Activated effector memory CD4-positive, alpha-beta T cell treated with anti-CD3 and anti-CD28 coated beads, Interleukin-2, amount 50 U/mL, for 16 hours (primary cell): ENCODE results near the gene BOLA3.
A peak's percentile ranks its signal among the peaks of the same experiment; 100 is the strongest.
"Not testable (repeated sequence)": the region's sequence is repeated elsewhere in the genome, so short reads cannot be mapped to it uniquely, and the experiment has no call there.

ENCODE experiments used
- DNase-seq: peaks from one replicate; pipeline ENCODE4 v3.0.0-alpha.2; 2020

BOLA3 gene, protein sequence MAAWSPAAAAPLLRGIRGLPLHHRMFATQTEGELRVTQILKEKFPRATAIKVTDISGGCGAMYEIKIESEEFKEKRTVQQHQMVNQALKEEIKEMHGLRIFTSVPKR

DNA sequence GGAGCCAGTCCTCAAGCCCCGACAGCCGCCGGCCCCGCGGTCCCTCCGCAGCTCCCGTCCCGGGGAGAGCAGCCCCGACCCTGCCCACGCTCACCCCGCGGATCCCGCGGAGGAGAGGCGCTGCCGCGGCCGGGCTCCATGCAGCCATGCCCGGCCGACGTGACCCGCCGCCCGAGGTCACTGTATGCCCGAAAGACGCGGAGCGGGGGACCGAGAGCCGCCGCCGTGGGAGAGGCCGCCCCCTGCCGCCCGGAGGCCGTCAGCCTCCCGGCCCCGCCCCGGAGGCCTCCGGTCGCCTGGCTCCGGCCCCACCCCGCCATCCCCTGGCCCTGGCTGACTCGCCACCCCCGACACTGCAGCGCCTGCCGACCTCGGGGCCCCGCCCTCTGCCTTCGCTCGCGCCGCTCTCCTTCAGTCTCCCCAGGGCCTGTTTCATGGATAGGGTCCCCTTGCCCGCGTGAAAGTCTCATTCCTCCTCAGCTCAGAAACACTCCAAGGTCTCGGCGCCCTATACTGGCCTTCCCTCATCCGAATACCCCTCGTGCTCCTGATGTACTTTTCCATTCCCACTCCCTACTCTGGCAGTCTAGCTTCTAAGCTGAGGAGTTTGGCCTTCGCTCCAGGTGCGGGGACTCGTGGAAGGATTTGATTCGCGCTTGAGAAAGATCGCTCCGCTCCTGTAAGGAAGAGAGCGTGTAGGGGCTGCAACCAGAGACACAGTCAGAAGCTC, at the start of gene BOLA3:
TSS of gene BOLA3 (minus strand) at position 186 of the 730 bp plus-strand sequence. CDS start at position 148, 38 bp downstream.
- DNase-seq = peak; percentile 94

DNA sequence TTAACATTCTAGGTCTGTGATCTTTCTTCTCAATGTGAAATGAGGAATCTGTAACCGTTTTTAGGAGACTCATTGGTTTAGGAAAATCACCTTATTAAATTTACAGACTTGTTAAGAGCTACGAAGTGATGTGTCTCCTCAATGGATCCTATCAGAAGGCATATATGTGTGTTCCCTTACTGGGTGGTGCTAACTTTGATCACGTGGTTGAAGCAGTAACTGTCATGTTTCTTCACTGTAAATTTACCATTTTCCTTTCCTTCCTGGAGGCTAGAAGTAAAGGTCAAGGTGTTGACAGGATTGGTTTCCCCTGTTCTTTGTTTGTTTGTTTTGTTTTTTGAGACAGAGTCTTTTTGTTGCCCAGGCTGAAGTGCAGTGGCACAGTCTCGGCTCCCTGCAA, 49.3 kb upstream of the BOLA3 start:
- no peak for DNase-seq

DNA sequence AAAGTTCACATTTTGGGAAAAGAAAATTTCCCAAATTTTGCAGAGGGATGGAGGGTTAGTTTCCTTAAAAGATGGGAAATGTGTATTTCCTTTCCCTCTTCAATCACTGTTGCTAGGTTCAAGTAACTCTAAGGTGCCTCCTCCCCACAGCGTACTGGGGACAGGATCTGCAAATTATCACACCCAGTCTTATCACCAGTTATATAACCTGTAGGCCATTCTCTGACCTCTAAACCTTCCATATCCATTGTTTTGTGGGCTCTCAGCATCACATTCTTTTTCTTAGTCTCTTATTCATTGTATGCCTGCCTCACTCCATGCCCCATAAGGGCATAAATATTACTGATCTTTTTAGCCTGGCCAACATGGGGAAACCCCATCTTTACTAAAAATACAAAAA, 47.1 kb upstream of the BOLA3 start:
- DNase-seq = no peak

DNA sequence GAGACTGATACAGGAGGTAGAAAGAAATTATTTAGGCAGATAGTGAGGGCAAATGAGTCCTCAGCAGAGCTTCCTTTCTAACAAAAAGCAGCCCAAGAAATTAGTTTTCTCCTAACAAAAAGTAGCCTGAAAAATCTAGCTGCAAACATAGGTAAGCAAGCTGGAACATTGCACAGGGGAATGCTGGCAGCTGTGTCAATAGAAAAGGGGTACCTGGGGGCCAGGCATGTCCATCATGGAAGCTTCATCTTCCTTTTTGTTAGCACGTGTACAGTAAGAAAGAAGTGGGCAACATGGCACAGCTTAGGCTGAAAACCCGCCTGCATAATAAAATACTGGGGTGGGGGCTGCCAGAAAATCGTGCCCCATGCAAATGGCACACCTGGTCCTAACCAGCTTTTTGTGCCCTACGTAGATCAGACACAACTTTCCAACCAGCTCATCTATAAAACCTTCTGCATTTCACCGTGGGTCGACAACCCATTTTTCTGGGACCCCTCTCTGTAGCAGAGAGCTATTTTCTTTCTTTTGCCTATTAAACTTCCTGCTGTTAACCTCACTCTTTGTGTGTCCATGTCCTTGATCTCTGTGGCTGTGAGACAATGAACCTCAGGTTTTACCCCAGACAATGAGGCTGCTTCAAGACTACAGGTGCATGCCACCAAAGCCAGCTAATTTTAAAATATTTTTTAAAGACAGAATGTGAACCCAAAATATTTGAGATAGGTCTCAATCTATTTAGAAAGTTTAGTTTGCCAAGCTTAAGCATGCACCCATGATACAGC, 44.1 kb upstream of the BOLA3 start:
- DNase-seq = no peak

DNA sequence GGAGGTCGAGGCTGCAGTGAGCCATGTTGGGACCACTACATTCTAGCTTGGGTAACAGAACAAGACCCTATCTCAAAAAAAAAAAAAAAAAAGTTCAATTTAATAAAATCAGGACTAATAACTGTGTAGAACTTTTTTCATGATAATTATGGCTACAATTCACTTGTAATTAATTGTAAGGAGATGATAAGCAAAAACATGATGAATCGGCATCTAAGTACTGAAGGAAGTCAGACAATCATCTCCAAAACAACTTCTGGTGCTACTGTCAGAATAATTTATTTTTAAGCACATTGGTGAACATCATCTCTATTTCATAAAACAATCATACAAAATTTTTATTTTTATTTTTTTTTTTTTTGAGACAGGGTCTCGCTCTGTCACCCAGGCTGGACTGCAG, 41.0 kb upstream of the BOLA3 start:
- no peak for DNase-seq

DNA sequence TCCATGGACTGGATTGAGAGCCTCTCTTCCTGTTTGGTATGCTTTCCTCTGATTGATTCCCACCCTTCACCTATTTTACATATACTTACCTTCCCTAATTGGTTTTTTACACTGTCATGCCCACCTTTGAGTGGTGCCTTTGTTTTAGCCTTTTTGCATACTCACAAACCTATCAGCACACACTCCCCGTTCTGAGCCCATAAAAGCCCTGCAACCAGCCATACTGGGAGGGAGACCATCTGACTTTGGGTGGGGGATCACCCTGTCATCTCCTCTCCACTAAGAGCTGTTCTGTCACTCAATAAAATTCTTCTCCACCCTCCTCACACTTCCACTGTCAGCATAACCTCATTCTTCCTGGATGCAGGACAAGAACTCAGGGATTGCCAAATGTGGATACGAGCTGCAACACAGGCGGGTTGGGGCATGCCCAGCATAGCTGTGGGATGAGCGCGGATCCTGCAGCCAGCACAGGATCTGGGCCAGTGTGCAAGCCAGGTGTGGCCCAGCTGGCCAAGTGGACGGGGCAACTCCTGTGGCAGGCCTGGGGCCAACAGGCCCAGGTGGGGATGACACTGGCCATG, 40.4 kb upstream of the BOLA3 start:
- no peak for DNase-seq

DNA sequence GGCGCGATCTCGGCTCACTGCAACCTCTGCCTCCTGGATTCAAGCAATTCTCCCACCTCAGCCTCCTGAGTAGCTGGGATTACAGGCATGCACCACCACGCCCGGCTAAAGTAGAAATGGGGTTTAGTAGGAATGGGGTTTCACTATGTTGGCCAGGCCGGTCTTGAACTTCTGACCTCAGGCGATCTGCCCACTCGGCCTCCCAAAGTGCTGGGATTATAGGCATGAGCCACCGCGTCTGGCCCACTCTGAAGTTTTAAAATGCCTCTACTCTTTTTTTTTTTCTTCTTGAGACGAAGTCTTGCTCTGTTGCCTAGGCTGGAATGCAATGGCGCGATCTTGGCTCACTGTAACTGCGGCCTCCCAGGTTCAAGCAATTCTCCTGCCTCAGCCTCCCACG, 39.0 kb upstream of the BOLA3 start:
- DNase-seq = not testable (repeated sequence)

DNA sequence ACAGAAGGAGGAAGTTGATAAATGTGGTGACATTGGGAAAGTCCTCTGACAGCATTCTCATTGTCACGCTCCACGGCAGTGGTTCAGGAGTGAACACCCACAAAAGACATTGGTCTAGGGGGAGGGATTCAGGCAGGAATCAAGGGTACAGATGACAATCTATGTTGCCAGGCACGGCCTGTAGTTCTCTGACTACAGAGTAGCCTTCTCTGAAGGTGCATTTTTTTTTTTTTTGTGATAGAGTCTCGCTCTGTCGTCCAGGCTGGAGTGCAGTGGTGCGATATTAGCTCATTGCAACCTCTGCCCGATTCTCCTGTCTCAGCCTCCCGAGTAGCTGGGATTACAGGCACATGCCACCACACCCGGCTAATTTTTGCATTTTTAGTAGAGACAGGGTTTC, 38.3 kb upstream of the BOLA3 start:
- DNase-seq = peak; percentile 66

DNA sequence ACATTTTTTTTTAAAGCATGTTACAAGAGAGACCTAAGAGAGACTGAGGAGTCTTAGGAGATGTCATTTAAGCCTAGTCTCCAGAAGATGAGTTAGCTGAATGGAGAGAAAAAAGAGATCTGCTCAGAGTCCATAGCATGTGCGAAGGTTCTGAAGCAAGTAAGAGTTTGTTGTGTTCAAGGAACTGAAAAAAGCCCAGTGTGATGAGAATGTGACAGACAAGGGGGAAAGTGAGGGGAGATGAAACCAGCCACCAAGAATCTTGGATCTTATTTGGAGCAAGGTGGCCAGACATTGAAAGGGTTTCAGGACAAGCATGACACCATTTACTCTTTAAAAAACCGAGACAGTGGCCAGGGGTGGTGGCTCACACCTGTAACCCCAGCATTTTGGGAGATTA, 36.2 kb upstream of the BOLA3 start:
- DNase-seq = no peak

DNA sequence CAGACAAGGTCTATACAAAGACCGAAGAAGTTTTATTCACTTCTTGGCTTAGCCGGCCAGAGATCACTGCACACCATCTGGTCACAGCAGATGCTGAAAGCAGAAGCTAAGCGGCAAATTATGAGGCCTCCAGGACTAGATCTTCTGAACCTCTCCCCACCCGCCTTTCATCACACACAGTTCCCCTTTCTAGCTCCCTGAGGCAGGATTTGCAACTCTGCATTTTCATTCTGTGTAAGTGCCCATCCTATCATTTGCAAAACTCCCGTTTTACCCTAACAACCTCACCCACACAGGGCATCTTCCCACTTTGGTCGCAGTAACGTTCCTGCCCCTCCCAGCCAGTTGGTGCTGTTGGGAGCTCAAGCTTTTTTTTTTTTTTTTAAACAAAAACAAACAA, 34.0 kb upstream of the BOLA3 start:
- no peak for DNase-seq

DNA sequence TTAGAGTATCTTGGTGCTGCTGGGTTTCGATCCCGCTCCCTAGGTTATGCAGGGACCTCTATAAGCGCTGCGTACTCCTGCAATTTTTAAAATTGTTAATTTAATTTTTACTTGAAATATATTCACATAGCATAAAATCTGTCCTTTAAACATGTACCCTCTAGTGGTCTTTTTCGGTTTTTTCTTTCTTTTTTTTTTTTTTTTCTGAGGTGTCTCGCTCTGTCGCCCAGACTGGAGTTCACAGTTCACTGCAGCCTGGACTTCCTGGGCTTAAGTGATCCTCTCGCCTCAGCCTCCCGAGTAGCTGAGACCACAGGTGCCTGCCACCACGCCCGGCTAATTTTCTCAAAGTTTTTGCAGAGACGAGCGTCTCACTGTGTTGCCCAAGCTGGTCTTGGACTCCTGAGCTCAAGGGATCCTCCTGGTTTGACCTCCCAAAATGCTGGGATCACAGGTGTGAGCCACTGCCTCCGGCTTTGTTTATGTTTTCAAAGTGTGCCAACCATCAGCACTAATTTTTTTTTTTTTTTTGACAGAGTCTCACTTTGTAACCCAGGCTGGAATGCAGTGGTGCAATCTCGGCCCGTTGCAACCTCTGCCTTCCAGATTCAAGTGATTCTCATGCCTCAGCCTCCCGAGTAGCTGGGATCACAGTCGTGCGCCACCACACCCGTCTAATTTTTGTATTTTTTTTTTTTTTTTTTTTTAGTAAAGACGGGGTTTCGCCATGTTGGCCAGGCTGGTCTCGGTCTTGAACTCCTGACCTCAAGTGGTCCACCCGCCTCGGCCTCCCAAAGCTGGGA, 31.6 kb upstream of the BOLA3 start:
- no peak for DNase-seq

DNA sequence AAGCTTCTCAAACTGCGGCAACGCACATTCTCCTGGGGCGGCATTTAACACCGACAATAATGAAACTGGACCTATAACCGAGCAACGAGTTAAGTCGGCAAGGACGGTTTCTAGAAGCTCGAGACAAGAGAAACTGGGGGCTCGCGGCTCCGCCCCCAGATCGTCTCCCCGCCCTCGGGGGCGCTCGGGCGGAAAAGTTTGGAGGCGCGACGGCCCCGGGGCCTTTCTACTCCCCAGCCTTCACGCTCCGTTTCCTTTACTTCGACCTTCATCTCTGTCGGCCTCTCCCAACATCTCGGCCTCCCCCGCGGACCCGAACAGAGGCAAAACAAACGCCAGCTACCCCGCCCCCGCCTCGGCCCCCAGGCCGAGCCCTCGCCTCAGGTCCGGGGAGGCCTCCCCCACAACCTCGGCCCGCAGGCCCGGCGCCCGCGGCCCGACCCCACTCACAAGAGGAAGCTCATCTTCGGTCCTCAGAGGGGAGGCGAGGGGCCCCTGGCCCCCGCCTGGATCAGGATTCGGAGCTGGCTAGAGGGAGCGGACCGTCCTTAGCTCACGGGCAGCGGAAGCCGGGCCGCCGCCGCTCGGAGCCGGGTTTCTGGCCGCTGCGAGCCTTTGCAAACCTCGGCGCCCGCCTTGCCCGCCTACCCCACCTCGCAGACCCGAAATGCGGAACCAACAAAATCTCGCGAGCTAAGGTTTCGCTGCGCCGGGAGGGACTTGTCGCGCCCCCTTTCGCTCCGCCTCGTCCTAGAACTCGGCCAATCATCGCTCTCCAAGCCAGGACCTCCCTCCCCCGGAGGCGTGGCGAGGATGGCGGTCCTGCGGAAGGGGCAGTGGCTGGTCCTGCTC, 30.7 kb upstream of the BOLA3 start, which contains the start of gene MOB1A:
TSS of gene MOB1A (minus strand) at position 669 of the 852 bp plus-strand sequence. CDS start at position 464, 205 bp downstream.
- peak; percentile 99 for DNase-seq

DNA sequence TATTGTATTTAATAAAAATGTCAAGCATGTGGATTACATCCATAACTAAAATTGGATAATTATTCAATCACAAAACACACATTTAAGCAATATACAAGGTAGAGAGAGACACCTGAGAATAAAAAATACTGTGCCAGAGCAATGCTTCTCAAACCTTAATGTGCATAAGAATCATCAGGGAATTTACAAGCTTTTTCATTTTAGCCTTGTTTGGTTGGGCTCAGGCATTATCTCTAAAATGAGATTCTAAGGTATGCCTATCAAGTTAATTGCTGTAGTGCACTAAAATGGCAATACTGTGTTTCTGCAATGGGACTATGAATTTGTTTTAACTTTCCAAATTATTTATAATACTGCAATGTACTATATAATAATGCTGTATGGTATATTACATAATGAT, 30.0 kb upstream of the BOLA3 start:
- no peak for DNase-seq

DNA sequence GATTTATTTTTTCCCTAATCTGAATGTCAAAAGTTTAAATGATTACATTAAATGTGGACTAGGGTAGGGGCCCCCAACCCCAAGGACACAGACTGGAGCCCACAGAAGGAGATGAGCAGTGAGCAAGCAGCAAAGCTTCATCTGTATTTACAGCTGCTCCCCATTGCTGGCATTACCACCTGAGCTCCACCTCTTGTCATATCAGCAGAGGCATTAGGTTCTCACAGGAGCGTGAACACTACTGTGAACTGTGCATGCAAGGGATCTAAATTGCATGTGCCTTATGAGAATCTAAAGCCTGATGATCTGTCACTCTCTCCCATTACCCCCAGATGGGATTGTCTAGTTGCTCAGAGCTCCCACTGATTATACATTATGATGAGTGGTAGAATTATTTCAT, 27.2 kb upstream of the BOLA3 start:
- no peak for DNase-seq

DNA sequence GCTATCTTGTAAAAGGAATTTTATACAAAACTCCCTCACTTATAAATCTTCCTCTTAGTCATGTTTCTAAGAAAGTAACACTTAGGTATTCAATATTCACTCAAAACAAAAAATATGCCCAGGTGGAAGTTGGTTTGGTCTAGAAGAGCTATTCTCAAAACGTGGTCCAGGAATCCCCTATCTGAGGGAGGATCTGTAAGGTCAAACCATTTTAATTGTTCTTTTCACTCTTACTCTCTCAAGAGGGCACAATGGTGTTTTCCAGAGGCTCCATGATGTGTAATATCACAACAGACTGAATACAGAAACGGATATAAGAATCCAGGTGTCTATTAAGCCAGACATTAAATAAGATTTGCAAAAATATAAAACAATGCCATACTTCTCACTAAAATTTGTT, 21.0 kb upstream of the BOLA3 start:
- no peak for DNase-seq

DNA sequence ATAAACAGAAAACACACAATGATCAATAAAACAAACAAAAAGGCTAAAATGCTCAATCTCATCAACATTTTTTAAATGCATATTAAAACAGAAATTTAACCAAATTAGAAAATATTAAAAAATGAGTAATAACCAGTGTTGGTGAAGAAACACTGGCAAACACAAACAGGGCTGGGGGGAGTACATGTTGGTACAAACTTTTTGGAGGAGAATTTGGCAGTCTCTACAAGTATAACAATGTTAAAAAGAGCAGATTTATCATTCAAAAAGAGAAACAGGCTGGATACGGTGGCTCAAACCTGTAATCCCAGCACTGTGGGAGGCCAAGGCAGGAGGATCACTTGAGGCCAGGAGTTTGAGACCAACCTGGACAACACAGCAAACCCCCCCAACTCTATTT, 17.0 kb upstream of the BOLA3 start:
- DNase-seq = no peak

DNA sequence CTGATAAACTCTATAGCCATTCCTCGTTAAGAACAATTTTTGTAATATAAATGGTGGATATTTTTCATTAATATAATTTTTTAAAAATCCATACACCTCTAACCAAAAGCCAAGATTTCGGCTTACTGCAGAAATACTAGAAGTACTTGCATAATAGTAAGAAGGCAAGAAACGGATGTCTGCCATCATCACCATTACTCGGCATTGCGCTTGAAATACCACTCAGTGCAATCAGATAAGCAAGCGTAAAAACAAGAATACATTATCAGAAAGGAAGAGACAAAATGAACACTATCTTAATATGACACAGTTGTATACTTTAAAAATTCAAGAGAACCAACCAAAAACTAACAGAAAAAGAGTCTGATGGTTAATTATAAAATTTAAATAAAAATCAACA, 15.2 kb upstream of the BOLA3 start:
- no peak for DNase-seq

DNA sequence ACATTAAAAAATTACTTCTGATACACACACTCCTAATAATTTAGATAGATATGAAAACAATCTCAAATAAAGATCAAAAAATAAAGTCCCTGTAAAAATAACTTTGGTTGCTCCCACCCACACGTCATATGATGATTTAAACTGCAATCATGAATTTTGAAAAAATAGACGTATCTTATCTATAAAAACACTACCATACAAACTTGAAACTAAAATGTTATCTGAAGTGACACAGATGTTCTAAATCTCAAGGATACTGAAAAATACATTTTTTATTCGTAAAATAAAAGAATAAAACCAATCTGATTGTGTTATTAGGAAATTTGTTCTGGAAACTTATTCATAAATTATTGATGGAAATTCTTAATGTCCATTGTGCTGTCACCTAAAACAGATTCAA, 8.1 kb upstream of the BOLA3 start:
- DNase-seq = no peak

DNA sequence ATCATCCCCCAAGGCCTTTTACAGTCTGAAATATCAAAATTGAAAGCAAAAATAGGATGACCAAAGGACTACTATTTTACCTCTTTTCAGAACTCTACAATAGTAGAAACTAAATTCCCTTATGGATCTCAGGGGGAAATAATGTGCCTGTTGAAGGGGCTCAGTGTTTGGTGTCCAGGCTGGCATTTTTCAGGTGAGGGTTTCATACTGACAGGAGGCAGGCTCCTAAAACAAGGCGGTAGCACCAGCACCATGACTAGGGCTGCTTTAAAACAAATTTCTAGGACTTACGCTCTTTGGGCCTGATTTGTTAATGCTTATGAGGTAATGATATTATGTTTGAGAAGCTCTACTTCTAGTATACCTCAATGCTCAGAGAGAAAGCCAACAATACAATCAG, 5.2 kb upstream of the BOLA3 start:
- no peak for DNase-seq

DNA sequence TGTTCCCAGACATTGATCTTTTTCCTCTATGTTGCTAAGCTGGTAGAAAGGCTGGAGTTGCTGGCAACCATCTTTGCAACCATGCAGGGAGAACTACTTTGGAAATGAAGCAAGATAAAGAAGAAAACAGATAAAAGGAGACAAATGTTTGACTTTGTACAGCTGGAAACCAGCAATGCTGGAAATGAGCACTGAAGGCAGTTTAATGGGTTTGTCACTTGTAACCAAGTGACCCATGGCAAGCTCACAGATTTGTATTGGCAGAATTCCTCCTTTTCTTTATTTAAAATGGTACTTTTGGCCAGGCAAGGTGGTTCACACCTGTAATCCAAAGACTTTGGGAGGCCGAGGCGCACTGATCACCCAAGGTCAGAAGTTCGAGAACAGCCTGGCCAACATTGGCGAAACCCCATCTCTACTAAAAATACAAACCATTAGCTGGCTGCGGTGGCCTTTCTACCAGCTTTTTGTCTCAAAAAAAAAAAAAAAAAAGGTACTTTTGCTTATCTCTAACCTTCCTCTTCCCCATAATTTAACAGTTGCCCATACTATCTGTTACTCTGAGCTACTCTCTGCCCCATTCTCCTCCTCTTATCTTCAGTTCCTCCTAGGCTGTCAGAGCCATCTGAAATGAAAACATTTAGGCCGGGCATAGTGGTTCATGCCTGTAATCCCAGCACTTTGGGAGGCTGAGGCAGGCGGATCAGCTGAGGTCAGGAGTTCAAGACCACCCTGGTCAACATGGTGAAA, 2.0 kb upstream of the BOLA3 start:
- no peak for DNase-seq

DNA sequence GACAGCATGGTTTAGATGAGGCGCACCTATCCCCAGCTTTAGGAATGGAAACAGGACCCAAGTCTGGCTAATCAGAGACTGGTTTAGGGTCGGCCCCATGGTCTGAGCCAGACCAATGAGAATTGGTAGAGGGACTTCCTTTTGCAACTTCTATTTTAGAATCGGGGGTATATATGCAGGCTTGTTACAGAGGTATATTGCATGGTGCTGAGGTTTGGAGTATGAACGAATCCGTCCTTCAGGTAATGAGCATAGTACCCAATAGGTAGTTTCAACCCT, 1.5 kb upstream of the BOLA3 start:
- no peak for DNase-seq
